ENCODE data around the gene CSGALNACT2. TPM values are rescaled to one million over a fixed set of nuclear protein-coding genes. Genes with fewer than 3 reads are reported as not detected.

The CSGALNACT2 gene
- total RNA-seq, 8 experiments from 2014 or later, result 6.6 to 22.9 (median 11.8) TPM

- in situ Hi-C loops (cut with MboI; ENCODE audit: low pct_unique_long_range_greater_than_20kb in 2 of 9, low sequenced_read_pairs in 9 of 9, unreplicated experiment in 9 of 9), result no loop called here
- no peak for ATAC-seq (replicated peaks in 6 of 8)
- WGBS, 10 experiments, result 20 to 85% (median 80%) methylated on average over 1 to 4 of the region's 13 CpGs; no CpG with 5 or more reads in 7 of the 10 experiments
- Histone ChIP-seq H3K4me1 (replicated peaks in 1 of 2) (no peaks in the 10 kb centered on the region), H3K27ac (no peak overlapping the region), H3K4me3 (no peak overlapping the region)
Measured at GRCh38 chr10:43206391-43207235, 68.4 kb downstream of the CSGALNACT2 start.

GRCh38 chr10:43208147-43209073 is 70.2 kb downstream of the CSGALNACT2 start:
- in situ Hi-C loops (cut with MboI; ENCODE audit: low pct_unique_long_range_greater_than_20kb in 2 of 9, low sequenced_read_pairs in 9 of 9, unreplicated experiment in 9 of 9), result no loop called here
- H3K4me1 ChIP-seq (replicated peaks in 1 of 2), result no peaks in the 10 kb centered on the region
- ATAC-seq (replicated peaks in 6 of 8), result peak in 1 of 8 experiments; percentile 7
- H3K27ac ChIP-seq, result no peak overlapping the region
- H3K4me3 ChIP-seq, result no peak overlapping the region
- WGBS, 10 experiments, result 50 to 100% (median 93%) methylated on average over 1 to 3 of the region's 17 CpGs; no CpG with 5 or more reads in 5 of the 10 experiments

DNA sequence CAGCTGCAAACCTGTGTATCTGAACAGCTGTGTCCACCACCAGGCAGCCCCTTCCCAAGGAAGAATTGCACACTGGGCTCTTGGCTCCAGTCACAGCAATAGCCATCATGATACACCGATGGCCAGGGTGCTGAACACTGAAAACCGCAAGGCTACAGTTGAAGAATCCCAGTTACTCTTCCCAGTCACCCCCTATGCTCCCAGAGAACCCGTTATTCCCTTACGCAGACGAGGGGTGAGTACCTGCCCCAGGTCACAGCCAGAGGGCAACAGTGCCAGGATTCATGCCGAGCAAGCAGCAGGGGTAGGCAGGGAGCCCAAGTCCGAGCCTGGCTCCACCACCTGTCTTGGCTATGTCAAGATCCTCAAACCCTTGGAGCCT is 70.8 kb downstream of the CSGALNACT2 start:
- no peak for ATAC-seq (replicated peaks in 6 of 8)
- in situ Hi-C loops (cut with MboI; ENCODE audit: low pct_unique_long_range_greater_than_20kb in 2 of 9, low sequenced_read_pairs in 9 of 9, unreplicated experiment in 9 of 9), result no loop called here
- Histone ChIP-seq H3K4me1 (replicated peaks in 1 of 2) (no peaks in the 10 kb centered on the region), H3K27ac (no peak overlapping the region), H3K4me3 (no peak overlapping the region)
- 90 to 100% (median 90%) methylated on average over 1 to 2 of the region's 7 CpGs; no CpG with 5 or more reads in 7 of the 10 experiments for WGBS, 10 experiments

- H3K4me3 ChIP-seq, result no peak overlapping the region
- WGBS, 10 experiments, result 20 to 100% (median 78%) methylated on average over 1 to 4 of the region's 5 CpGs; no CpG with 5 or more reads in 7 of the 10 experiments
- H3K27ac ChIP-seq, result no peak overlapping the region
- H3K4me1 ChIP-seq (replicated peaks in 1 of 2), result no peaks in the 10 kb centered on the region
- in situ Hi-C loops (cut with MboI; ENCODE audit: low pct_unique_long_range_greater_than_20kb in 2 of 9, low sequenced_read_pairs in 9 of 9, unreplicated experiment in 9 of 9), result no loop called here
- no peak for ATAC-seq (replicated peaks in 6 of 8)
Measured at GRCh38 chr10:43209651-43210141, 71.5 kb downstream of the CSGALNACT2 start.

DNA sequence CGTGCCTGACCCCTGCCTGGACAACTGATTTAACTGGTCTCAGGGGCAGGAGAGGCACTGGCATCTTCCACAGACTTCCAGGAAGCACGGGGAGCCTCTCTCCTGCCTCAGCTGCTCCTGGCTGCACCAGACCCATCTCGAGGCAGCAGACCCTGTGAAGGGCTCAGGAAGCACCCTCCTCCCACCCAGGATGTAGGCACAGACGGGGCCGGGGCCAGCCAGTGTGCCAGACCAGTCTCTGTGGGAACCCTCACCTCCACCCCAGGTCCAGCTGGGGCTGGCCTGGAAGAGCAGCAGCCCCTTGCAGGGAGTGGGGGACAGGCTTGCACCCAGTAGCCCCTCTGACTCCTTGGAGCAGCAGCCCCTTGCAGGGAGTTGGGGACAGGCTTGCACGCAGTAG is 72.3 kb downstream of the CSGALNACT2 start:
- Histone ChIP-seq H3K27ac (no peak overlapping the region), H3K4me1 (replicated peaks in 1 of 2) (no peaks in the 10 kb centered on the region), H3K4me3 (no peak overlapping the region)
- 0 to 100% (median 10%) methylated on average over 1 to 3 of the region's 6 CpGs; no CpG with 5 or more reads in 7 of the 10 experiments for WGBS, 10 experiments
- in situ Hi-C loops (cut with MboI; ENCODE audit: low pct_unique_long_range_greater_than_20kb in 2 of 9, low sequenced_read_pairs in 9 of 9, unreplicated experiment in 9 of 9), result no loop called here
- ATAC-seq (replicated peaks in 6 of 8), result peak in 1 of 8 experiments; percentile 22

DNA sequence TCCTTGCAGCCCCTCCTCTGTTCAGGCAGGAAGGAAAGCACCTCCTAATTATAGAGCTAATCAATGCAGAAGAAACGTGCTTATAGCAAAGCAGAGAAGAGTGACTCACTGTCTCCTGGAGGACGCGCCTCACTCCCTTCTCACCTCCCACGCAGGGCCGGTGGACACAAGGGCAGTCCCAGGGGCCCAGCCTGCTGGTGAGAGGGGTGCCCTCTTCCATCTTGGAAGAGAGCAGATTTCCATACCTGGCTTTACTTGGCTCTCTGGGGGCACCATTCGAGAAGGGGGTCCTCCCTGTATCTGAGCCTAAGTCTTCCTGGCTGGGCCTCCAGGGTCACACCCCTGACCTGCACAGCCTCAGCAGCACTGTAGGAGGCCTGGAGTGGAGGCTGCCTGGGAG is 72.8 kb downstream of the CSGALNACT2 start:
- WGBS, 10 experiments, result 0 to 70% (median 0%) methylated on average over 1 to 2 of the region's 6 CpGs; no CpG with 5 or more reads in 5 of the 10 experiments
- Histone ChIP-seq H3K27ac (no peak overlapping the region), H3K4me3 (no peak overlapping the region), H3K4me1 (replicated peaks in 1 of 2) (no peaks in the 10 kb centered on the region)
- in situ Hi-C loops (cut with MboI; ENCODE audit: low pct_unique_long_range_greater_than_20kb in 2 of 9, low sequenced_read_pairs in 9 of 9, unreplicated experiment in 9 of 9), result no loop called here
- ATAC-seq (replicated peaks in 6 of 8), result peak in 7 of 8 experiments; percentile 40 to 81 (median 58)

GRCh38 chr10:43211431-43212042 is 73.3 kb downstream of the CSGALNACT2 start:
- WGBS, 10 experiments, result 100% methylated on average over 1 to 2 of the region's 8 CpGs; no CpG with 5 or more reads in 8 of the 10 experiments
- in situ Hi-C loops (cut with MboI; ENCODE audit: low pct_unique_long_range_greater_than_20kb in 2 of 9, low sequenced_read_pairs in 9 of 9, unreplicated experiment in 9 of 9), result no loop called here
- Histone ChIP-seq H3K27ac (no peak overlapping the region), H3K4me1 (replicated peaks in 1 of 2) (no peaks in the 10 kb centered on the region), H3K4me3 (no peak overlapping the region)
- no peak for ATAC-seq (replicated peaks in 6 of 8)

GRCh38 chr10:43212043-43212721 is 73.9 kb downstream of the CSGALNACT2 start:
- Histone ChIP-seq H3K4me1 (replicated peaks in 1 of 2) (no peaks in the 10 kb centered on the region), H3K27ac (no peak overlapping the region), H3K4me3 (no peak overlapping the region)
- no peak for ATAC-seq (replicated peaks in 6 of 8)
- in situ Hi-C loops (cut with MboI; ENCODE audit: low pct_unique_long_range_greater_than_20kb in 2 of 9, low sequenced_read_pairs in 9 of 9, unreplicated experiment in 9 of 9), result no loop called here
- WGBS, 10 experiments, result 48 to 100% (median 82%) methylated on average over 1 to 3 of the region's 13 CpGs; no CpG with 5 or more reads in 4 of the 10 experiments

GRCh38 chr10:43214071-43214955 is 76.1 kb downstream of the CSGALNACT2 start:
- peaks cover 6 to 9% of the 10 kb centered on the region in 2 donors for H3K4me1 ChIP-seq (replicated peaks in 1 of 2)
- H3K4me3 ChIP-seq, result no peak overlapping the region
- no peak overlapping the region for H3K27ac ChIP-seq
- in situ Hi-C loops (cut with MboI; ENCODE audit: low pct_unique_long_range_greater_than_20kb in 2 of 9, low sequenced_read_pairs in 9 of 9, unreplicated experiment in 9 of 9), result no loop called here
- WGBS, 10 experiments, result 55 to 90% (median 71%) methylated on average over 2 to 4 of the region's 15 CpGs; no CpG with 5 or more reads in 5 of the 10 experiments
- peak in 2 of 8 experiments; percentile 35 to 61 for ATAC-seq (replicated peaks in 6 of 8)

DNA sequence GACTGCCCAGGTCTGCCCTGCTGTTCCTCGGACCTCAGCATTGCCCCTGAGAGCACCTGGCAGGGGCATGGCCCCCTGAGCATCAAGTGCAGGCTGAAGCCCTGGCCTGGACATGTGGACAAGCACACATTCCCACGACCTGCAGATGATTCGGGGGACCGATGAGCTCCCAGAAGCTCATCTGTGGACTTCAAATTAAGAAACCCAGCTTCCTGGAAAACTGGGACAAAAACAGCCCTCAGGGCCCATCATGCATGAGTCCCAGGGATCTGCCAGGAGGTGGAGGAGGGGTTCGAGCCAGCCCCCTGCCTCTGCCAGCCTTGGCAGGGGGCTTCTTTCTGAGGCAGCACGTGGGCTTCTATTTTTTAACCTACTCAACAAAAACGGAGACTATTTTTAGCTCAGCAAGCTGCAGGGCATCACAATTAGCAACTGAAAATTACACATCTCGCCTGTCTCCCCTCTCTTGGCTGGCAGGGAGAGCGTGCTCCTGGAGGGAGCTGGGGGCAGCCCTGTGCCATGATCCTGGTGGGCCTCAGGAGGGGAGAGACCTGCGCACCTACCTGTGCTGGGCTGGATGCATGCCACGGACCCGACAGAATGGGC is 76.8 kb downstream of the CSGALNACT2 start:
- Histone ChIP-seq H3K27ac (no peak overlapping the region), H3K4me3 (no peak overlapping the region), H3K4me1 (replicated peaks in 1 of 2) (peaks cover 10% of the 10 kb centered on the region in 2 donors)
- in situ Hi-C loops (cut with MboI; ENCODE audit: low pct_unique_long_range_greater_than_20kb in 2 of 9, low sequenced_read_pairs in 9 of 9, unreplicated experiment in 9 of 9), result no loop called here
- no peak for ATAC-seq (replicated peaks in 6 of 8)
- 7 to 78% (median 42%) methylated on average over 1 to 6 of the region's 12 CpGs; no CpG with 5 or more reads in 2 of the 10 experiments for WGBS, 10 experiments

DNA sequence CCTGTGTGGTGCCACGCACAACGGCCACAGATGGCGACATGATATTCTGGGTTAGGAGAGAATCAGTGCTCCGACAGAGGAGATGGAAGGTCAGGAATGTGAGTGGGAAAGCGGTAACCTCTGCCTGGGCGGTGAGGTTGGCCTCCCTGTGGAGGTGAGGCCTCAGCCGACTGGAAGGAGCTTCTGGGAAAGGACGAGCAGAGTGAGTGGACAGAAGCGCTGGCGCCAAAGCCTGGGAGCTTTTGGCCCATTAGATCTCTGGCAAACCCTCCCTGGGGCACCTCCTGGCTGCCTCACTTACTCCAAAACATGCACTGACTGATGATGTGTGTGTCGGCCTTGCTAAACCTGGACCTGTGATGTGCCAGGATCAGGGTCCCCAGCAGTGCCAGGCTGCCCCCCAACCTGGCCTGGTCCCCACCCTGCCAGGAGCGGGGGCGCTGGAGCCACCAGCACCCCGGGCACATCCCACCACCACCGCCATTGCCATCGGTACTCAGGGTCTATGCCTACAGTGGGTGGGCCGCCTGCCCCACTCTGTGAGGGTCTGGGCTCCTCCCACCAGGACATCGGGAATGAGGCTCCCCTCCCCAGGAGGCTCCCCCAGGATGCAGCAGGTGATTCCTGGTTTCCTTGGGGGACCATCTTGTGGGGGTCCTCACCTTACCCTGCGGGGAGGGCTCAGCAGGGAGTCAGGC is 77.7 kb downstream of the CSGALNACT2 start:
- no peak for ATAC-seq (replicated peaks in 6 of 8)
- Histone ChIP-seq H3K4me1 (replicated peaks in 1 of 2) (peaks cover 11 to 12% of the 10 kb centered on the region in 2 donors), H3K27ac (no peak overlapping the region), H3K4me3 (no peak overlapping the region)
- WGBS, 10 experiments, result 79 to 100% (median 90%) methylated on average over 2 to 6 of the region's 19 CpGs; no CpG with 5 or more reads in 4 of the 10 experiments
- in situ Hi-C loops (cut with MboI; ENCODE audit: low pct_unique_long_range_greater_than_20kb in 2 of 9, low sequenced_read_pairs in 9 of 9, unreplicated experiment in 9 of 9), result no loop called here

Data from motor neuron (in vitro differentiated cells).